ENCODE results near the gene ARHGAP1. TPM values are rescaled to one million over a fixed set of nuclear protein-coding genes. Genes with fewer than 3 reads are reported as not detected.

ARHGAP1 gene
- total RNA-seq (2021) = 45.1 to 53.0 TPM (median 45.9 TPM) in 3 replicates
- percentile 47 among the genes with signal in this experiment for Bru-seq, nascent RNA
- long read RNA-seq, experiment 1, transcript ARHGAP1-201 (13 exons, 3,375 nt) = major isoform, 253 of 326 reads
- long read RNA-seq, experiment 1, partial matches to known transcripts = 24 of 326 reads
- long read RNA-seq, experiment 1, other reads (novel, unspliced or antisense) = 48 of 326 reads
- long read RNA-seq, experiment 2, transcript ARHGAP1-201 (13 exons, 3,375 nt) = major isoform, 6 of 48 reads
- long read RNA-seq, experiment 2, partial matches to known transcripts = 4 of 48 reads
- long read RNA-seq, experiment 2, other reads (novel, unspliced or antisense) = 38 of 48 reads
- long read RNA-seq, experiment 3 = 0 reads

GRCh38 chr11:46700241-46701077 lies at the start of gene ARHGAP1, which contains the start of gene ZNF408:
TSS of gene ARHGAP1 (minus strand) at chr11:46700619. CDS start at chr11:46696107, 4,512 bp downstream.
TSS of gene ZNF408 (plus strand) at chr11:46701031. CDS start at chr11:46701048, 17 bp downstream.
- Mint-ChIP-seq H3K9me3 (no peaks in the 10 kb centered on the region), H3K36me3 (peaks cover 29% of the 10 kb centered on the region), H3K4me3 (peak within 1 kb of the TSS; percentile 98), H3K27me3 (ENCODE audit: low read depth) (no peaks in the 10 kb centered on the region), H3K27ac (peak within 1 kb of the TSS; percentile 100), H3K4me1 (peaks cover 11% of the 10 kb centered on the region)
- ATAC-seq = peak; percentile 89
- TF ChIP-seq SP1 (CRISPR knock-in tag; conservative IDR thresholded peaks at IDR 0.05) (peak; percentile 94), ZNF532 (CRISPR knock-in tag; IDR thresholded peaks at IDR 0.05; ENCODE audit: borderline replicate concordance) (no peak), CBFB (CRISPR knock-in tag; IDR thresholded peaks at IDR 0.05; ENCODE audit: low read depth) (peak; percentile 48; the same call in 1 of the 2 replicates), EMX1 (CRISPR knock-in tag; IDR thresholded peaks at IDR 0.05) (no peak), NR3C1 (CRISPR knock-in tag; conservative IDR thresholded peaks at IDR 0.05; ENCODE audit: low read depth) (no peak), ARID4B (CRISPR knock-in tag; IDR thresholded peaks at IDR 0.05; ENCODE audit: borderline replicate concordance) (peak; percentile 47; the same call in 1 of the 2 replicates), ZNF232 (CRISPR knock-in tag; IDR thresholded peaks at IDR 0.05) (0 out of 2 replicates have a peak, but pooled peaks have one; percentile 42), ESRRA (CRISPR knock-in tag; IDR thresholded peaks at IDR 0.05; ENCODE audit: borderline replicate concordance) (0 out of 2 replicates have a peak, but pooled peaks have one; percentile 33), GABPB1 (CRISPR knock-in tag; IDR thresholded peaks at IDR 0.05) (peak; percentile 79), ZBTB21 (CRISPR knock-in tag; IDR thresholded peaks at IDR 0.05; ENCODE audit: borderline replicate concordance) (0 out of 2 replicates have a peak, but pooled peaks have one; percentile 47), USF1 (CRISPR knock-in tag; IDR thresholded peaks at IDR 0.05) (0 out of 2 replicates have a peak, but pooled peaks have one; percentile 31), KAT7 (CRISPR knock-in tag; IDR thresholded peaks at IDR 0.05; ENCODE audit: borderline replicate concordance) (0 out of 2 replicates have a peak, but pooled peaks have one; percentile 45)
- TF ChIP-seq, protein P1, sequence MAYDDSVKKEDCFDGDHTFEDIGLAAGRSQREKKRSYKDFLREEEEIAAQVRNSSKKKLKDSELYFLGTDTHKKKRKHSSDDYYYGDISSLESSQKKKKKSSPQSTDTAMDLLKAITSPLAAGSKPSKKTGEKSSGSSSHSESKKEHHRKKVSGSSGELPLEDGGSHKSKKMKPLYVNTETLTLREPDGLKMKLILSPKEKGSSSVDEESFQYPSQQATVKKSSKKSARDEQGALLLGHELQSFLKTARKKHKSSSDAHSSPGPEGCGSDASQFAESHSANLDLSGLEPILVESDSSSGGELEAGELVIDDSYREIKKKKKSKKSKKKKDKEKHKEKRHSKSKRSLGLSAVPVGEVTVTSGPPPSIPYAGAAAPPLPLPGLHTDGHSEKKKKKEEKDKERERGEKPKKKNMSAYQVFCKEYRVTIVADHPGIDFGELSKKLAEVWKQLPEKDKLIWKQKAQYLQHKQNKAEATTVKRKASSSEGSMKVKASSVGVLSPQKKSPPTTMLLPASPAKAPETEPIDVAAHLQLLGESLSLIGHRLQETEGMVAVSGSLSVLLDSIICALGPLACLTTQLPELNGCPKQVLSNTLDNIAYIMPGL (CRISPR knock-in tag; IDR thresholded peaks at IDR 0.05) = peak; percentile 38; the same call in 1 of the 2 replicates
- TF ChIP-seq, protein P2, sequence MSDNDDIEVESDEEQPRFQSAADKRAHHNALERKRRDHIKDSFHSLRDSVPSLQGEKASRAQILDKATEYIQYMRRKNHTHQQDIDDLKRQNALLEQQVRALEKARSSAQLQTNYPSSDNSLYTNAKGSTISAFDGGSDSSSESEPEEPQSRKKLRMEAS (CRISPR knock-in tag; IDR thresholded peaks at IDR 0.05) = peak; percentile 27; the same call in 1 of the 2 replicates
- TF ChIP-seq, protein P3, sequence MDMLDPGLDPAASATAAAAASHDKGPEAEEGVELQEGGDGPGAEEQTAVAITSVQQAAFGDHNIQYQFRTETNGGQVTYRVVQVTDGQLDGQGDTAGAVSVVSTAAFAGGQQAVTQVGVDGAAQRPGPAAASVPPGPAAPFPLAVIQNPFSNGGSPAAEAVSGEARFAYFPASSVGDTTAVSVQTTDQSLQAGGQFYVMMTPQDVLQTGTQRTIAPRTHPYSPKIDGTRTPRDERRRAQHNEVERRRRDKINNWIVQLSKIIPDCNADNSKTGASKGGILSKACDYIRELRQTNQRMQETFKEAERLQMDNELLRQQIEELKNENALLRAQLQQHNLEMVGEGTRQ (CRISPR knock-in tag; IDR thresholded peaks at IDR 0.05) = peak; percentile 73
- DNase-seq (ENCODE audit: low spot score) = peak; percentile 99
- ChIA-PET CTCF (interaction anchor here (0.8 to 2.4 kb wide), 13 partner anchors 13 to 479 kb away, joined by 3 to 8 read pairs (median 4); no protein-coding TSS in a partner anchor), POLR2A (interaction anchor here (0.6 to 1.0 kb wide), 4 partner anchors 19 to 514 kb away, joined by 3 to 6 read pairs (median 4); partner anchors contain the start of genes DDB2 and F2)
